GM12878 (cell line): ENCODE measurements around the gene REV1. TPM values are rescaled to one million over a fixed set of nuclear protein-coding genes. Genes with fewer than 3 reads are reported as not detected.

ENCODE experiments used
- ATAC-seq: fragments of 200-7000 bp; cut with Tn5 transposase; 3 replicates; pipeline ENCODE4 v1.9.1; 2020; ENCODE audit warnings: mild to moderate bottlenecking, moderate library complexity
- BruUV-seq: library from RNA; stranded (reverse); fragments of 400-500 nt; replicated peaks from 2 replicates; lab custom pipeline; 2021; lab: Mats Ljungman, UMichigan
- CTCF ChIA-PET: fragments of 300-600 bp; sonication (Branson Sonifier 250); formaldehyde crosslinking; extraction: SDS; loops from one replicate; lab custom pipeline; 2021; ENCODE audit warnings: inconsistent platforms; lab: Yijun Ruan, JAX
- POLR2A ChIA-PET: fragments of 350-600 bp; formaldehyde crosslinking; extraction: SDS; loops from one replicate; lab custom pipeline; 2021; ENCODE audit warnings: inconsistent platforms; lab: Charles Lee
- RAD21 ChIA-PET: fragments of 300-600 bp; sonication (Branson Sonifier 250); formaldehyde crosslinking; loops from one replicate; lab custom pipeline; 2023; ENCODE audit warnings: antibody characterized with exemption; ENCODE audit not compliant: unreplicated experiment; lab: Charles Lee
- SMC1A ChIA-PET: fragments of 300-600 bp; sonication (Branson Sonifier 250); formaldehyde crosslinking; loops from one replicate; lab custom pipeline; 2023; ENCODE audit not compliant: unreplicated experiment, uncharacterized antibody; lab: Charles Lee
- DNase-seq: peaks from one replicate; pipeline ENCODE4 v3.0.0-alpha.2; 2011; ENCODE audit warnings: low read depth, low spot score
- FAIRE-seq: peaks from 3 replicates; lab custom pipeline; 2011; peaks lifted over from hg19 to GRCh38; lab: Jason Lieb, UNC
- H2AFZ ChIP-seq: 2 replicates; pipeline ENCODE4 v1.6.0; 2011; ENCODE audit warnings: low read depth, low read length, control low read depth; ENCODE audit not compliant: control insufficient read depth
- H3K27ac ChIP-seq: 2 replicates; pipeline ENCODE4 v1.5.1; 2011; ENCODE audit warnings: control low read depth; ENCODE audit not compliant: control insufficient read depth, insufficient read depth
- H3K27me3 ChIP-seq, 2 experiments: replicated peaks in 1 of 2; 2 replicates each; pipeline versions ENCODE4 v1.6.0 to v1.6.1; 2011; ENCODE audit warnings: low read length in 1 of 2; ENCODE audit not compliant: control insufficient read depth in 2 of 2, insufficient read depth in 2 of 2
- H3K36me3 ChIP-seq, 2 experiments: 2 replicates each; pipeline ENCODE4 v1.5.1; 2011; ENCODE audit warnings: low read length in 1 of 2; ENCODE audit not compliant: control insufficient read depth in 2 of 2, insufficient read depth in 2 of 2
- H3K4me1 ChIP-seq: 2 replicates; pipeline ENCODE4 v1.6.1; 2011; ENCODE audit warnings: mild to moderate bottlenecking, low read length, moderate library complexity, mixed read lengths; ENCODE audit not compliant: control insufficient read depth, insufficient read depth
- H3K4me2 ChIP-seq: 2 replicates; pipeline ENCODE4 v1.6.0; 2011; ENCODE audit warnings: control low read depth; ENCODE audit not compliant: control insufficient read depth, insufficient read depth
- H3K4me3 ChIP-seq: fragments of 200-600 bp; sonication (generic); 2 replicates; pipeline ENCODE4 v1.5.1; 2016
- H3K79me2 ChIP-seq: 2 replicates; pipeline ENCODE4 v1.6.0; 2011; ENCODE audit warnings: low read length; ENCODE audit not compliant: control insufficient read depth, insufficient read depth
- H3K9ac ChIP-seq: 2 replicates; pipeline ENCODE4 v1.8.0; 2011; ENCODE audit warnings: low read length, control low read depth, mixed read lengths; ENCODE audit not compliant: control insufficient read depth, insufficient read depth
- H3K9me3 ChIP-seq: replicated peaks from 3 replicates; pipeline ENCODE4 v1.5.1; 2011; ENCODE audit warnings: mild to moderate bottlenecking, low read length; ENCODE audit not compliant: control insufficient read depth, insufficient read depth
- H4K20me1 ChIP-seq: 2 replicates; pipeline ENCODE4 v1.6.0; 2011; ENCODE audit not compliant: control insufficient read depth, insufficient read depth
- CUX1 ChIP-seq: IDR thresholded peaks from 2 replicates; pipeline ENCODE4 v1.6.1; 2012; ENCODE audit warnings: improper control_type of control experiment, low read depth, low read length; ENCODE audit not compliant: insufficient replicate concordance
- MTA2 ChIP-seq: fragments of 450-650 bp; IDR thresholded peaks from 2 replicates; pipeline ENCODE4 v1.6.1; 2016; ENCODE audit warnings: low read depth, mild to moderate bottlenecking, moderate library complexity
- MYB ChIP-seq: fragments of 150-350 bp; IDR thresholded peaks from 2 replicates; pipeline ENCODE4 v1.6.1; 2014; ENCODE audit warnings: mild to moderate bottlenecking, low read depth, low read length, borderline replicate concordance
- WGBS: methylation state at CpG from one replicate; pipeline ENCODE4 v1.1.6; 2016; ENCODE audit warnings: low lambda C conversion rate; ENCODE audit not compliant: insufficient replicate concordance, insufficient coverage; ENCODE audit errors: missing lambda C conversion rate; 5-methylcytosine and 5-hydroxymethylcytosine counted together
- in situ Hi-C: fragments of 300-500 bp; cut with MboI; formaldehyde crosslinking; loops from 9 replicates; pipeline ENCODE4 v1.14.3; 2018; ENCODE audit warnings: mixed read lengths
- intact Hi-C: fragments of 100-400 bp; cut with micrococcal nuclease; formaldehyde crosslinking; loops from one replicate; pipeline ENCODE4 v1.14.2; 2022; ENCODE audit not compliant: unreplicated experiment
- polyA plus RNA-seq, 11 experiments: library from polyadenylated mRNA; depleted of rRNA in 4 of 11; unstranded in 6 of 11; stranded (reverse) in 5 of 11; fragments of >200 nt; fragmentation: Nextera tagmentation in 4 of 11; fragmentation: Illumina TruSeq in 1 of 11; extraction: Ambion mirVana in 4 of 11; extraction: Trizol in 1 of 11; gene quantifications; 1 replicate in 1 of 11; 2 replicates in 10 of 11; pipeline versions ENCODE4 v1.2.1 to v1.2.3, GENCODE V29; 2011 to 2016; ENCODE audit warnings: inconsistent platforms in 2 of 11, missing spikeins in 2 of 11, low read depth in 1 of 11
- total RNA-seq, 4 experiments: library from RNA; depleted of rRNA in 3 of 4; stranded (reverse); fragments of >200 nt in 3 of 4; fragmentation: Illumina TruSeq in 1 of 4; extraction: Trizol in 1 of 4; gene quantifications; 2 replicates each; pipeline versions ENCODE4 v1.2.1 to v1.2.3, GENCODE V29; 2013 to 2021

REV1 gene
- total and polyA plus RNA-seq, 10 of the 15 experiments (the other 5 are each of a cell fraction or from before 2014, with no cell fraction given) = 11.3 to 46.8 (median 29.0) TPM

- H3K79me2 ChIP-seq = no peaks in the 10 kb centered on the region
- FAIRE-seq = no peak
- no peak for DNase-seq
- no peaks in the 10 kb centered on the region for H3K4me1 ChIP-seq
- no peak overlapping the region for H3K9ac ChIP-seq
- ChIA-PET SMC1A (no interaction called here), RAD21 (no interaction called here), CTCF (interaction anchor here (1.6 kb wide), 1 partner anchor 8 kb away, joined by 3 read pairs; no protein-coding TSS in a partner anchor), POLR2A (no interaction called here)
- in situ Hi-C loops = no loop called here
- H3K27ac ChIP-seq = no peak overlapping the region
- H3K36me3 ChIP-seq = peaks cover 7 to 46% of the 10 kb centered on the region in 2 experiments
- no TSS peak for BruUV-seq
- ATAC-seq = no peak
- H3K9me3 ChIP-seq = no peaks in the 10 kb centered on the region
- H3K27me3 ChIP-seq = no peaks in the 10 kb centered on the region
- no peaks in the 10 kb centered on the region for H4K20me1 ChIP-seq
- intact Hi-C loops = no loop called here
- TF ChIP-seq CUX1 = no peak
- no peak for TF ChIP-seq MYB
- TF ChIP-seq MTA2 = no peak
- H3K4me3 ChIP-seq = no peak overlapping the region
- no peak overlapping the region for H3K4me2 ChIP-seq
- 97% methylated on average over 4 of the region's 4 CpGs for WGBS
- H2AFZ ChIP-seq = no peak overlapping the region
Measured at GRCh38 chr2:99401841-99402240, 88.0 kb downstream of the REV1 start.
